ENCODE data around the gene NCBP2L.

GRCh38 chrX:107736781-107737531, 40.6 kb upstream of the NCBP2L start:
- no peak for TF ChIP-seq CTCF (IDR thresholded peaks at IDR 0.05; ENCODE audit: extremely low read depth in 1 of 2, insufficient read depth in 1 of 2, low read depth in 1 of 2, low read length in 2 of 2)
- TF ChIP-seq POLR2AphosphoS5 (IDR thresholded peaks at IDR 0.05; ENCODE audit: insufficient read depth, low read depth, low read length): no peak
- no peak for TF ChIP-seq EZH2 (IDR thresholded peaks at IDR 0.05; ENCODE audit: borderline replicate concordance, low read depth, low read length, severe bottlenecking)
- no peak for TF ChIP-seq JUN (IDR thresholded peaks at IDR 0.05; ENCODE audit: borderline replicate concordance, insufficient read depth, insufficient read length, low read depth)
- no peak for TF ChIP-seq MAX (IDR thresholded peaks at IDR 0.05; ENCODE audit: insufficient read depth, insufficient read length)
- TF ChIP-seq MYC (IDR thresholded peaks at IDR 0.05; ENCODE audit: low read depth, low read length): no peak
- TF ChIP-seq POLR2A (IDR thresholded peaks at IDR 0.05; ENCODE audit: low read depth, low read length): no peak
- TF ChIP-seq GATA2 (IDR thresholded peaks at IDR 0.05; ENCODE audit: insufficient read depth, insufficient read length, low read depth, low read length): no peak

All from endothelial cell of umbilical vein (primary cell).